Esophagus muscularis mucosa (tissue), 3 donors: ENCODE measurements around the gene OR2A5.

ENCODE experiments used
- CTCF ChIP-seq, 3 experiments: fragments of 200-600 bp in 2 of 3; fragments of 450-650 bp in 1 of 3; sonication (generic) in 2 of 3; IDR thresholded peaks; one replicate each; pipeline ENCODE4 v1.5.1; 2017 to 2019; ENCODE audit warnings: antibody characterized with exemption in 3 of 3, mild to moderate bottlenecking in 2 of 3, moderate library complexity in 1 of 3
- POLR2A ChIP-seq: fragments of 450-650 bp; IDR thresholded peaks from one replicate; pipeline ENCODE4 v1.6.1; 2017; ENCODE audit warnings: antibody characterized with exemption, moderate library complexity, mild to moderate bottlenecking, low read depth

GRCh38 chr7:144027070-144027469 is 21.7 kb upstream of the OR2A5 start:
- peak; percentile 34 to 51 (median 48) for TF ChIP-seq CTCF (IDR thresholded peaks at IDR 0.05)
- no peak for TF ChIP-seq POLR2A
